ENCODE measurements around the gene KRT10. TPM values are rescaled to one million over a fixed set of nuclear protein-coding genes. Genes with fewer than 3 reads are reported as not detected.

KRT10 gene
- total RNA-seq, 1 experiment from 2014 or later, result 48.6 TPM

- no peaks in the 10 kb centered on the region for H3K9me3 Mint-ChIP-seq (ENCODE audit: unreplicated experiment)
- TF ChIP-seq, protein P1, sequence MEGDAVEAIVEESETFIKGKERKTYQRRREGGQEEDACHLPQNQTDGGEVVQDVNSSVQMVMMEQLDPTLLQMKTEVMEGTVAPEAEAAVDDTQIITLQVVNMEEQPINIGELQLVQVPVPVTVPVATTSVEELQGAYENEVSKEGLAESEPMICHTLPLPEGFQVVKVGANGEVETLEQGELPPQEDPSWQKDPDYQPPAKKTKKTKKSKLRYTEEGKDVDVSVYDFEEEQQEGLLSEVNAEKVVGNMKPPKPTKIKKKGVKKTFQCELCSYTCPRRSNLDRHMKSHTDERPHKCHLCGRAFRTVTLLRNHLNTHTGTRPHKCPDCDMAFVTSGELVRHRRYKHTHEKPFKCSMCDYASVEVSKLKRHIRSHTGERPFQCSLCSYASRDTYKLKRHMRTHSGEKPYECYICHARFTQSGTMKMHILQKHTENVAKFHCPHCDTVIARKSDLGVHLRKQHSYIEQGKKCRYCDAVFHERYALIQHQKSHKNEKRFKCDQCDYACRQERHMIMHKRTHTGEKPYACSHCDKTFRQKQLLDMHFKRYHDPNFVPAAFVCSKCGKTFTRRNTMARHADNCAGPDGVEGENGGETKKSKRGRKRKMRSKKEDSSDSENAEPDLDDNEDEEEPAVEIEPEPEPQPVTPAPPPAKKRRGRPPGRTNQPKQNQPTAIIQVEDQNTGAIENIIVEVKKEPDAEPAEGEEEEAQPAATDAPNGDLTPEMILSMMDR (IDR thresholded peaks at IDR 0.05; ENCODE audit: insufficient read depth in 1 of 2, low read depth in 1 of 2, low read length in 1 of 2, severe bottlenecking in 1 of 2, unreplicated experiment in 1 of 2), result no peak
- POLR2A ChIA-PET, result interaction anchor here (0.6 to 1.1 kb wide), 11 partner anchors 9 to 871 kb away, joined by 3 to 12 read pairs (median 4); partner anchors contain the start of gene KRT27
- H3K36me3 Mint-ChIP-seq (ENCODE audit: insufficient read depth, unreplicated experiment), result peaks cover 12% of the 10 kb centered on the region
- no peaks in the 10 kb centered on the region for H3K9me3 ChIP-seq
- H3K27me3 Mint-ChIP-seq (ENCODE audit: insufficient read depth, unreplicated experiment), result no peaks in the 10 kb centered on the region
- CTCF ChIA-PET, result interaction anchor here (0.6 to 1.5 kb wide), 11 partner anchors 15 to 847 kb away, joined by 3 to 10 read pairs (median 4); no protein-coding TSS in a partner anchor
- peaks cover 8% of the 10 kb centered on the region for H3K4me1 ChIP-seq
- no TSS peak for BruUV-seq (replicated peaks)
- peak; percentile 85 to 88 for DNase-seq
- peak overlapping the region; percentile 67 for H3K4me3 ChIP-seq (ENCODE audit: low read depth, low read length)
- peak overlapping the region; percentile 83 for H3K4me3 Mint-ChIP-seq (ENCODE audit: unreplicated experiment)
- no peaks in the 10 kb centered on the region for H3K27me3 ChIP-seq (replicated peaks; ENCODE audit: control insufficient read depth, insufficient read depth, low read length)
- intact Hi-C loops (cut with micrococcal nuclease; ENCODE audit: unreplicated experiment), result no loop called here
- H3K4me1 Mint-ChIP-seq (ENCODE audit: low read depth, unreplicated experiment), result peaks cover 8% of the 10 kb centered on the region
- peak overlapping the region; percentile 76 for H3K27ac Mint-ChIP-seq (ENCODE audit: unreplicated experiment)
- peaks cover 3% of the 10 kb centered on the region for H3K36me3 ChIP-seq (ENCODE audit: control insufficient read depth, insufficient read depth, low read length)
Observed at GRCh38 chr17:40818733-40819527, 3.5 kb downstream of the KRT10 start.

- intact Hi-C loops (cut with micrococcal nuclease; ENCODE audit: unreplicated experiment), result no loop called here
- Mint-ChIP-seq H3K4me3 (ENCODE audit: unreplicated experiment) (peak overlapping the region; percentile 83), H3K9me3 (ENCODE audit: unreplicated experiment) (no peaks in the 10 kb centered on the region), H3K4me1 (ENCODE audit: low read depth, unreplicated experiment) (peaks cover 8% of the 10 kb centered on the region), H3K36me3 (ENCODE audit: insufficient read depth, unreplicated experiment) (peaks cover 12% of the 10 kb centered on the region), H3K27ac (ENCODE audit: unreplicated experiment) (peak overlapping the region; percentile 76), H3K27me3 (ENCODE audit: insufficient read depth, unreplicated experiment) (no peaks in the 10 kb centered on the region)
- Histone ChIP-seq H3K36me3 (ENCODE audit: control insufficient read depth, insufficient read depth, low read length) (peaks cover 3% of the 10 kb centered on the region), H3K27me3 (replicated peaks; ENCODE audit: control insufficient read depth, insufficient read depth, low read length) (no peaks in the 10 kb centered on the region), H3K4me1 (peaks cover 8% of the 10 kb centered on the region), H3K9me3 (no peaks in the 10 kb centered on the region), H3K4me3 (ENCODE audit: low read depth, low read length) (peak overlapping the region; percentile 67)
- BruUV-seq (replicated peaks), result TSS peak; percentile 98
- TF ChIP-seq, protein P1 (IDR thresholded peaks at IDR 0.05; ENCODE audit: insufficient read depth in 1 of 2, low read depth in 1 of 2, low read length in 1 of 2, severe bottlenecking in 1 of 2, unreplicated experiment in 1 of 2), result no peak
- ChIA-PET POLR2A (interaction anchor here (0.6 to 1.1 kb wide), 9 partner anchors 9 to 871 kb away, joined by 3 to 12 read pairs (median 4); partner anchors contain the start of gene KRT27), CTCF (interaction anchor here (0.6 to 1.5 kb wide), 10 partner anchors 15 to 848 kb away, joined by 3 to 10 read pairs (median 4); no protein-coding TSS in a partner anchor)
- no peak for DNase-seq
Observed at GRCh38 chr17:40818343-40818732, 4.1 kb downstream of the KRT10 start.

DNA sequence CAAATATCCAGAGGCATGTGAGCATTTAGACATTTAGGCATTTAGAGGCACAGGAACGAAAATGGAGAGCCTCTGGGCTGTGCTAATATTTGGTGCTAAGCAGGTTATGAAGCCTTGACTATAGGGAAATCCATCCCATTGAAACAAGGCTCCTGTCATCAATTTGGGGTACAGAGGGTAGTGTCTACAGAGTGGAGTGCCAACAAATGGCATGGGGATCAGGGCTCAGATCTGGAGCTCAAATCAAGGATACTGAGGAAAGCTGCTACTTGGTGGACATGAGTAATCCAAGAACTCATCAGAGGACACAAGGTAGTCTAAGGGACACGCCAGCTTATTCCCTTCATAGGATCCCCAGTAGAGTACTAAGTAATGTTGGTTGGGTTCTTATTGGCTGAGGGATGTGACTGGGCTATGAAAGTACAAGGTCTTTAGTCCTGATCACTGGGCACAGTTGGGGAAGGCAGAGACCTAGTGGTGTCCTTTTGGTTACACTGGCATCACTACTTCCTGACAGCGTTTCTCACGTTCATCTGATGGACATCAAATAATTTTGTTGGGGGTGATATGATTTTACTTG is 5.2 kb downstream of the KRT10 start:
- no peak overlapping the region for H3K4me3 ChIP-seq (ENCODE audit: low read depth, low read length)
- H3K4me1 ChIP-seq, result peaks cover 8% of the 10 kb centered on the region
- H3K9me3 ChIP-seq, result no peaks in the 10 kb centered on the region
- BruUV-seq (replicated peaks), result no TSS peak
- H3K9me3 Mint-ChIP-seq (ENCODE audit: unreplicated experiment), result no peaks in the 10 kb centered on the region
- peaks cover 3% of the 10 kb centered on the region for H3K27me3 Mint-ChIP-seq (ENCODE audit: insufficient read depth, unreplicated experiment)
- intact Hi-C loops (cut with micrococcal nuclease; ENCODE audit: unreplicated experiment), result no loop called here
- peaks cover 12% of the 10 kb centered on the region for H3K36me3 Mint-ChIP-seq (ENCODE audit: insufficient read depth, unreplicated experiment)
- H3K4me3 Mint-ChIP-seq (ENCODE audit: unreplicated experiment), result peak overlapping the region; percentile 83
- DNase-seq, result no peak
- H3K4me1 Mint-ChIP-seq (ENCODE audit: low read depth, unreplicated experiment), result peaks cover 8% of the 10 kb centered on the region
- H3K27me3 ChIP-seq (replicated peaks; ENCODE audit: control insufficient read depth, insufficient read depth, low read length), result no peaks in the 10 kb centered on the region; the same call in 1 of the 2 replicates
- ChIA-PET POLR2A (no interaction called here), CTCF (interaction anchor here (0.5 to 0.6 kb wide), 3 partner anchors 513 to 950 kb away, joined by 3 read pairs; no protein-coding TSS in a partner anchor)
- peaks cover 3% of the 10 kb centered on the region for H3K36me3 ChIP-seq (ENCODE audit: control insufficient read depth, insufficient read depth, low read length)
- H3K27ac Mint-ChIP-seq (ENCODE audit: unreplicated experiment), result peak overlapping the region; percentile 22
- TF ChIP-seq, protein P1 (IDR thresholded peaks at IDR 0.05; ENCODE audit: insufficient read depth in 1 of 2, low read depth in 1 of 2, low read length in 1 of 2, severe bottlenecking in 1 of 2, unreplicated experiment in 1 of 2), result no peak
